HG03565 (cell line): ENCODE results near the gene BHLHA15.

Experiments
- ATAC-seq: cut with Tn5 transposase; IDR thresholded peaks from one replicate; pipeline ENCODE4 v1.9.1; 2021; ENCODE audit warnings: mild to moderate bottlenecking, moderate library complexity; ENCODE audit not compliant: unreplicated experiment

Gene BHLHA15

DNA sequence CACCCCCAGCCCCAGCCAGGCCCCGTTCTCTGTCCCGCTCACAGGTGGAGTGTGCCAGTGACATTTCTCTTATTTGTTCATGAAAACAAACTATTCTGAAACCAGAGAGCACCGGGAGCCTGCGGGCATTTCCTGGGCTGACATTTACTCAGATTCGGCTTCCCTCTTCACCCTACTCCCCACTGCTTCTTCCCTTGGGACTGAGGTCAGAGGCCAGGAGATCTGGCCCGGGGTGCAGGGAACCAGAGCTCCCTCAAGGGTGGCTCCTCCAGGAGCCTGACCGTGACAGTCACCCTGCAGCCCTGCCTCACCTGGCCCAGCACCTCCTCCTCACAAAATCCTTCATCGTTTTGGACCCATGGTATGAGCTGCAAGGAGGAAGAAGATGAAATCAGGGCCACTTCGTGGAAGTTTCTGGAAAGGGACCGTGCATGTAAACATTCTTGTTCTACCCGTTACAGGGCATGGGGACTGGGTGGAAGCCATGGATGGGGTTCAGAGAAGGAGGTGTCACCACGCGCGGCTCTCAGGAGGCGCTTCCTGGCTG lies 12.2 kb downstream of the BHLHA15 start:
- no peak for ATAC-seq

DNA sequence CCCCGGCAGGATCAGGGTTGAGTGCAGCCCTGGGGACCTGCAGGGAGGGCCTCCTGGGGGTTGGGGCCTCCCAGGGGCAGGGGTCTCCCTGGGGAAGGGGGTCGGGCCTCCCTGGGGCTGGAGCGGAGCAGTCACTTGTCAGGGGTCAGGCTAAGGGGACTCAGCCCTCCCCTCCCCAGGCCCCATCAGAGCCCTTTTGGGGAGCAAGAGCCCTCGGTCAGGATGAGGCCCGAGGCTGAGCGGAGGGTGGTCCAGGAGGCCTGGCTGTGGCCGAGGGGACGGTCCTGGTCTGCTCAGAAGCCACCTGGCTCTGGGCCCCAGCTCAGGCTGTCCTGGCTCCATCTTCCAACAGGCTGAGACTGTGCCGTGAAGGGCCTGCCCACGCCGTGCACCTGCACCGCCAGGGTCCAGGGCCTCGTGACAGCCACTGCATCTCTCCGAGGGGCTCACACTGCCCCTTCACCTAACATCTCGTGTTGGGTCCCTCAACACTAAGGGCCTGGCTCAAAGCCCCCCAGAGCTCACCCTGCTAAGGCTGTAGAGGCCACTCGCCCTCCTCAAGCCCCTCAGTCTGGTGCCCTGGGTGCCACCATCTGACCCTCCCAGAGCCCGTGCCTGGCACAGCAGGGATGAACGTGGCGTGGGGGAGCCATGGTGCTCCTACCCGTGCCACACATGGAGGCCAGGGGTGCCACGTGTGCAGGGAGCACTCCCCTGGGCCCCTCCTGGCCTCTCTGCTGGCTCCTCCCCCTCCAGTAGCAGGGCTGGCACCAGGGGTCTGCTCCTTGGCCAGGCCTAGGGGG lies 12.9 kb downstream of the BHLHA15 start:
- no peak for ATAC-seq

DNA sequence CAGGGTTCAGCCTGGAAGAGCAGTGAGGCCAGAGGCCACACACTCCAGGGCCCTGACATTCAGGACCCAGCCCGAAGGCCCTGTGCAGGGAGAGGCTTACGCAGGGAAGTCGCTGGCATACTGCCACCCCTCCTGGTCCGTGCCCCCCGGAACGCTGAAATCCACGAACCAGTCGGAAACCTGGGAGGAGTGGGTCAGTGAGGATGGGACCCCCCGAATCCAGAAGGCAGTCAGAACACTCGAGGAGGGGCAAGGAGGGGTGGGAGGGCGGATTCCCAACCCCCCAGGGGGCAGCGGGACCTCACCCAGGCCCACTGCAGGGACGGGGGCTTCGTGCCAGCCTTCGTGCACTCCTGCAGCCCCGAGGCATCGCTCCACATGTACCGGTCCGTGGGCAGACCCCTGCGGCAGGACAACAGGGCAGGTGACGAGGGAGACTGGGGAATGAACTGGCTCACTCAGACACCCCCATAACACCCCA lies 13.5 kb downstream of the BHLHA15 start:
- no peak for ATAC-seq

DNA sequence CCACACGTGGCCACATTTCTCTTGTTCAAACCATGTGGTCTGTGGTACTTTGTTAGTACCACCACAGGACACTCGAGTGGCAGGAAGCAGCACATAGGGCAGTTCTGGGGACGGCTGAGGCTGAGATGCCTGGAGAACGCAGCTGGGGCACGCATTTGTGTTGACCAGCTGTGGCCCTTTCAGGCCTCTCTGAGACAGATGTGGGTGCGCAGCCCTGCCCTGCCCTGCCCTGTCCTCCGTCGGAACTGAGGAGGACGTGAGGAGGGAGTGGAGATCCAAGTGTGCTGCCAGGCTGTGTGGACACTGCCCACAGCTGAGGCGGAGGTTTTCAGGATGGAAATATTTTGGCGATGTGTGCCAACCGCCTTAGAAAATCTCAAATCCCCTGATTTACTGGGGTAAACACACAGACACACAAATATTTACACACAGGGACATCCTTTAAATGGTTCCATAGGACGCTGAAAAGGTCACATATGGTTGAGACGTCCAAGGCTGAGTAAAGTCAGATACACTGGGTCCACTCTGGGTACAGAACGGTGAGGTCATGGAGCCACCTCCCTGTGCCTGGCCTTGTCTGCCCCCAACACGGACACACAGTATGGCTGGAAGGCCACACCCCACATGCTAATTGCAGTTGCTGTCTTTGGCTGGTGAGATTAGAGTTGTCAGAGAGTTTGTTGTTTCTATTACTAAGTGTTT lies 14.8 kb downstream of the BHLHA15 start:
- no peak for ATAC-seq

DNA sequence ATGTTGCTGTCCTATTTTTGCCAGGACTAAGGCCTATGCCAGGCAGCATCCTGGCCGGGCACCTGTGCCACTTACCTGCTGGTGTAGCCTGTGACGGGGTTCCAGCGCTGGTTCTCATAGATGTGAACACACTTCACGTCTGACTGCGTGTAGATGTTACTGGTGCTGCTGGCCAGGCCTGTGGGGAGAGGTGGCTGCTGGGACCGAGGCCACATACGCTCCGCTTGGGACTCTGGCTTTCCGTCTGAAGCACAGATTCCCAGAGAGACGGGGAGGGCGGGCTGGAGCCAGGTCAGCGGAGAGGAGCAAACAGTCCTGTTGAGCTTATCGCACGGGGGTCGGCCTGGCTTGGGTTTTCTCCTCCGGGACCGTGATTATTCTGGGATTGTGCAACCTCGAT lies 16.7 kb downstream of the BHLHA15 start:
- no peak for ATAC-seq

DNA sequence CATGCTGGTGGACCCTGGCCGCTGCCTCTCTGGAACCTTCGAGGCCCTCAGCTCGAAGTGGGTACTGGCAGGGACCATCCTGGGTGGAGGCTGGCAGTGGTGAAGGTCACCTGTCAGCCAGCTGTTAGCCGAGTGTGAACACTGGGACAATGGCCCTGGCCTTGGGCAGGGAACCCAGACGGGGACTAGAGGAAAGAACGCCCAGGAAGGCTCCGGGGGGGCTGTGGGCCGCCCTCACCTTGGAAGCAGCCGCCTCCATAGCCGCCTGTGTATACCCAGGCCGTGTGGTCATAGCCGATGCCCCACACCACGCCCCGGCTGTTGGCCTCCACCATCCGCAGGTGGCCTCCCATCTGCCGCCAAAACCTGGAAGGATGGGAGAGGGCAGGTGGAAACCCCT lies 17.6 kb downstream of the BHLHA15 start:
- ATAC-seq, result no peak

DNA sequence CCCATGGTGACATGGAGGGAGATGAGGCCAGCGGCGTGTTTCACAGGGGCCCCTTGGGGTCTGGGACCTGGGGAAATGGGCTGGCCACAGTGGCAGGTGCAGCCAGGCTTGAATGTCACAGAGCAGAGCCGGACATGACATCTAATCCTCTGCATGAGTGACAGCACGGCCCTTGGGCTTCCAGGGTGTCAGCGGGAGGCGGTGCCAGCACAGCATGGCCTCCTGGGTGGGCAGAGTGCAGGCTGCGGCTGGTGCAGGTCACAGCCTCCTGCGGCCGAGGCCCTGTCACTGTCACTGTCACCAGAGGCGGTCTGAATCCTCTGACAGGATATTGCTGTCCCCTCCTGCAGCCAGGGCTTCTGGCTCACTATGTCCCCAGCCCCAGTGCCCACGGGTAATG lies 18.2 kb downstream of the BHLHA15 start:
- ATAC-seq, result no peak

DNA sequence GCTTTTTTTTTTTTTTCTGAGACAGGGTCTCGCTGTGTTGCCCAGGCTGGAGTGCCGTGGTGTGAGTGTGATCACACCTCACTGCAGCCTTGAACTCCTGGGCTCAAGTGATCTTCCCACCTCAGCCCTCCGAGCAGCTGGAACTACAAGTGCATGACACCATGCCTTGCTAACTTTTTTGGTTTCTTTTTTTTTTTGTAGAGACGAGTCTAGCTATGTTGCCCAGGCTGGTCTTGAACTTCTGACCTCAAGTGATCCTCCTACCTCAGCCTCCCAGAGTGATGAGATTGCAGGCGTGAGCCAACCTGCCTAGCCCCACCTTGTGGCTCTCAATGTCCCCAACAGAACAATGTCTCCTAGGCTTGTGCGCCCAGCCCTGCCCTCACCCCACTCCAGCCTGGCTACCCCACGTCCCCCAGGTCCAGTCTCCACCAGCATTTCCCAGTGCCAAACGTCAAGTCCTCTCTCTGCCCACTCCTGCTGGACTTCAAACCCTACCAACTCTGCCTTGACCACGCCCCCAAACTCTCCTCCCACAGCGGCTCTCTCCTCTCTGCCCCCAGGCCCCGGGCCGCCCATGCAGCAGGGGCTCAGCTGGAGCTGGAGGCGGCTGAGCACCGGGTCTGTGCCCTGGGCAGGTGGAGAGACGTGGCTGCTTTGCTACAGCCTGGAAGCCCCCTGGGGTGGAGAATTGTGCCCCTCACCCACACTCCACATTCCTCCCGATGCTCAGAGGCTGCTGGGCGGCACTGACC lies 18.9 kb downstream of the BHLHA15 start:
- ATAC-seq, result no peak

DNA sequence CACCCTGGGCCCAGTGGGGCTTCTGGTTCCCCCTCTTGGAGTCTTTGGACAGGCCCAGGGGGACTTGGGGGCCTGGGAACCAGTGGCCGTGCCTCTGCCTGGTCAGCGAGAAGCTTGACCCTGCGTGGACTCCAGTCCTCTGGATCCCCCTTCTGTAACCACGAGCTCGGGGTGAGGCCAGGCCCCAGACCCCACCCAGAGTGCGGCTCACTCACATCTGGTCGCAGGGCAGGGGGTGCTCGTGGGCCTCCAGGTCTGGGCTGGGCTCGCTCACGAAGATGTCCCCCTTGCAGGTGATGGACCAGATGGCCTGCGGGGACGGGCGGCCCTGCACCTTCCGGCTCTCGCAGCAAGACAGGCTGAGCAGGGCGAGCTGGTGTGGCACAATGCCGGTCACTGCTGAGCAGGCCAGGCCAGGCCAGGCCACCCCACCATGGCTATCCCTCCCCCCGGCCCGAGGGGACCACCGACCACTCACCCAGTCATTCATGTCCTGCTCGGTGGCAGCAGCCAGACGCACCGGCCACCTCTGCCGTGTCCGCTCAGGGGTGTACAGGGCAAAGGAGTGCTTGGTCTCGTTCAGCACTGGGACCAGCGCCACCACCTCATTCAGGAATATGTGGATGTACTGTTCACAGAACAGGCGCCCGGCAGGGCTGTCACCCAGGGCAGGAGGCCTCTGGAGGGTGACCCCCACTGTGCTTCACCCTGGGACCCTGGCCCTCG lies 19.7 kb downstream of the BHLHA15 start:
- ATAC-seq, result no peak

DNA sequence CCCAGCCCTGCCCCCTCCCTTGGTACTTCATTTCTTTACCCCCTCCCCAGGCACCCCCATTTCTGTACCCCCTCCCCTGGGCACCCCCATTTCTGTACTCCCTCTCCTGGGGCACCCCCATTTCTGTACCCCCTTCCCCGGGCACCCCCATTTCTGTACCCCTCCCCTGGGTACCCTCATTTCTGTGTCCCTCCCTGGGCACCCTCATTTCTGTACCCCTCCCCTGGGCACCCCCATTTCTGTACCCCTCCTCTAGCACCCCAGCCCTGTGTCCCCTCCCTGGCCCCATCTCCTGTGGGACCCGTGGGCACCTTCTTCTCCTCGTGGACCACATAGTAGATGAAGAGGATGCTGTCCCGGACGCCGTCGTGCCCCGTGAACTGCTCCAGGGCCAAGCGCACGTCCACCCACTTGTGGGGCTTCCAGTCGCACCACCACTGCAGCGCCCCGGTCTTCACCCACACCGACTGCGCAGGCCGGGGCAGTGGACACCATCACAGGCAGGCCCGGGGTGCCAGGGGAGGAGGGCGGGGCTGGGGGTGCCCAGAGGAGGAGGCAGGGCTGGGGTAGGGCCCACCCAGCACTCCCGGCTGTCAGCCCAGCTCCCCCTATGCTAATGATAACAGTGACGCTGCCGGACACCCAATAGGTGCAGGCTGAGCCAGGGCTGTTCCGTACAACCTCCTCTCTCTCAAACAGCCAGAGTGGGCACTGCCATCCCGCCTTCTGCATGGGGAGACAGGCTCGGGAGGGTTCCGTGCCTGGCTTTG lies 20.4 kb downstream of the BHLHA15 start:
- no peak for ATAC-seq

DNA sequence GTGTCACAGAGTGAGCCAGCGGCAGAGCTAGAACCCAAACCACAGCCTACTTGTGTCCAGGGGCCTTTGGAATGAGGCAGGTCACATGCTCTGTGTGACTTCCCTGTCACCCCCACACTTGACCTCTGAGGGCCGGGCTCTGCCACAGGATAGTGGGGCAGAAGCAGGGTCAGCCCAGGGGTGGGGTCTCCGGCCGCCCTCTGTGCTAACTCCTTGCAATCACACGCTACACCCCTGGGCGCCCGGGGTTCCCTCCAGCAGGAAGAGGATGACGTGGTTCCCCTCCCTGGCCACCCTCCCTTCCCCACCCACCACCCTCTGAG lies 21.0 kb downstream of the BHLHA15 start:
- ATAC-seq, result no peak

DNA sequence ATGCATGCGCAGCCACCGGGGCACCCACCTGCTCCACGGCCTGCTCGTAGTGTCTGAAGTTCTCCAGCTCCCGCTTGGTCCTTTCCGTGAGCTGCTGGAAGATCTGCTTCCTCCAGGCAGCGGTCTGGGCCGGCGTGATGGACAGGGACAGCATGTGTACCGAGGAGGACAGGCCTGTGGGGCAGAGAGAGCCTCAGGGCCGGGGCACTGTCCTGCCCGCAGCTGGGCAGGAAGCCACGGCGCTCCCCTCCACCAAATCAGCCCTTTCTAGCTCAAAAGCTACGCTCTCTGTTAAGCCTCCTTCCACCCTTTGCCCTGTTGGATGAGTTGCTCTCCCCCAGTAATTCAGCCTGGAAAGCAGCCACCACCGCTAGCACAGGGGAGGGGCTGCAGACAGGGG lies 21.6 kb downstream of the BHLHA15 start:
- no peak for ATAC-seq

DNA sequence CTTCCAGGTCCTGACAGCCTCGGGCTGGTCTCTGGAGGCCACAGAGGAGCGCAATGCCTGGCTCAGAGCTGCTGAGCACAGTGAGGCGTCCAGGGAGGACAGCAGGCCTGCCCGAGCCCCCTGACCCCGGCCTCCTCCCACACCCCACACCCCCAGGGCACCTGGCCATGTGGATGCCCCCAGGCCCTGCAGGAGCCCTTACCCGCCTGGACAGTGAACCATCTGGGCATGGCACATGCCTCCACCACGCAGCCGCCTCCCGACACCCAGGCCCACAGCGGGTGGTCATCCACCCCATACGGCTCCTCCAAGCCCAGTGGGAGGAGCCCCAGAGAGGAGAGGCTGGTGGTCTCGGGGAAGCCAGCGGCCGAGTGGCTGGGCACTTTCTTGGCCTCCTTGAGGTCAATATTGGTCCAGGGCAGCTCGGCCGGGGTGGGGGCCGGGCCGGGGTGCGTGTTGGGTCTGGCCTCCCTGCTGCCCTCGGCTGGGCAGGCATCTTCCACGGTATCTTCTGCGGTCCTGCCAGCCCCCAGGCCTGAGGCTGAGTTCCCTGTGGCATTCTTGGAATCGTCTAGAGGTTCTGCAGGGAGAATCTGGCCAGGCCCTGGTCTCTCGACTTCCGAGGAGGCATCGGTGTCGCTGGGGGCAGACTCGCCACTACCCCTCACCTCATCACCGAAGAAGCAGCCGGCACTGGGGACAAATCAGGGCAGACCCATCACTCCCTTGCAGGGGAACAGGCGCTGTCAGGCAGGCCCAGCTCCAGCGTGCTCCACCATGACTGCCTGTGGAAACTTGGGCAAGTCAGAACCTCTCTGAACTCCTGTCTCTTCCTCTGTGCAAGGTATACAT lies 22.2 kb downstream of the BHLHA15 start:
- ATAC-seq, result no peak

DNA sequence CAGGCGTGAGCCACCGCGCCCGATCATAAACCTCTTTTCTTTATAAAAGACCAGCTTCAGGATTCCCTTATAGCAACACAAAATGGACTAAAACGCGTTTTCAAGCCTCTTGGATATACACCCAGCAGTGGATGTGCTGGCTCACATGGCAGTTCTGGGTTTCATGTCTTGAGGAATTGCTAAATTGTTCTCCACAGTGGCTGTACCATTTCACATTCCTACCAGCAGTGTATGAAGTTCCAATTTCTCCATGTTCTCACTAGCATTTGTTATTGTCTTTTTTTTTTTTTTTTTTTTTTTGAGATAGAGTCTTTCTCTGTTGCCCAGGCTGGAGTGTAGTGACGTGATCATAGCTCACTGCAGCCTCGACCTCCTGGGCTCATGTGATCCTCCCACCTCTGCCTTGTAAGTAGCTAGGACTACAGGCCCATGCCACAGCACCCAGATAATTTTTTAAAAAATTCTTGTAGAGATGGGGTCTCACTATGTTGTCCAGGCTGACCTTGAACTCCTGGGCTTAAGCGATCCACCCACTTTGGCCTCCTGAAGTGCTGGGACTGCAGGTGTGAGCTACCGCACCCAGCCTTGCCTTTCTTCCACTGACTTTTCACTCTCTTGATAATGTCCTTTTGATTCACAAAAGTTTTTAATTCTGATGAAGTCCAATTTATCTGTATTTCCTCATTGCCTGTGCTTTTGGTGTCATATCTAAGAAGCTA lies 23.3 kb downstream of the BHLHA15 start:
- no peak for ATAC-seq

DNA sequence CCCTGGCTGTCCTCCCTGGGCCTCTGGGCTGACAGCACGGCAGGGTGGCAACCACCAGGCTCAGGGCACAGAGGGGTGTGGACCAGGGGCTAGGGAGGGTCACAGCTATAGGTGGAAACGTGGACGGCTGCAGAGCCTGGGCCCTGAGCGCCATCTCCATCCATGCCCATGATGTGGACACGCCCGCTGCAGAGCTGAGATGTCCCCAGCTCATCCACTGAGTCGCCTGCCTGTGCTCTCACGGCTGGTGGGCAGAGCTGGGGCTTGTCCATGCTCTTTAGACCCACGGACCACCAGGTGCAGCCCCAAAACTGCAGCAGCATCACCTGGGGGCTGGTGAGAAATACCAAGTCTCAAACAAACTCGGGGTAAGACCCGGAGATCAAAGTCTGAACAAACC lies 24.7 kb downstream of the BHLHA15 start:
- no peak for ATAC-seq

DNA sequence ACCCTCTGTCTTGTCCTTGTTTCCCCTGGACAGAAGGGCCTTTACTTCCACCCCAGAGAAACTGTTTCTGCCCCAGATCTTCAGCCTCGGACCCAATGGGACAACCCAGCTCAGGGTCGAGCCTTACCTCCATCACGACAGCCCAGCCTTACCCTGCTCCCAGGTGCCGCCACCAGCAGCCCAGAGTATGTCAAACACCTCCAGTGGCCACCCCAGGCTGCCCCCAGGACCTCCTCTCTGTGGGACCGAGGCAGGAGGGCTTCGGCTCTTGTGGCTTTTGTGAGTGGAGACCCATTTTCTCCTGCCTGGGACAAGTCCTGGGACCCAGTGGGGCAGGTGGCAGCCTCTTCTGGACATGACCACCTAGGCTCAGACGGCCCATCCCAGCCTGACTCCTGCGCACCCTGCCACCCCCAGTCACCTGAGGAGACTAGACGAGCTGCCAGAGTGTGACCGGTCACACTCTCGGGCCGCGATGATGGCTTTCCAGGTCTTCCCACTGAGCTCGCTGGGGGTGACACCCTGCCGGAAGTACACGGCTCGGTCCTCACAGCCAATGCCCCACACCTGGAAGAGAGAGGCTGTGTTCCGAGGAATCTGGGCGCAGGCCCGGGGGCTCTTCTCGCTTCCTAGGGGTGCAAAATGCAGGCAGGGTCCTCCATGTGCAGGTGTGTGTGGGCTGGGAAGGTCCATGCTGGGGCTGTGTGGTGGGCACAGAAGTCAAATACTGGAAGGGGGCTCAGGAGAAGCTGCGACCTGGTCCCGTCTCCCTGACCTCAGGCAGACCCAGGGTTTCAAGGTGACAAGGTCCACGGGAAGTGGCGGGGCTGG lies 25.3 kb downstream of the BHLHA15 start:
- no peak for ATAC-seq

DNA sequence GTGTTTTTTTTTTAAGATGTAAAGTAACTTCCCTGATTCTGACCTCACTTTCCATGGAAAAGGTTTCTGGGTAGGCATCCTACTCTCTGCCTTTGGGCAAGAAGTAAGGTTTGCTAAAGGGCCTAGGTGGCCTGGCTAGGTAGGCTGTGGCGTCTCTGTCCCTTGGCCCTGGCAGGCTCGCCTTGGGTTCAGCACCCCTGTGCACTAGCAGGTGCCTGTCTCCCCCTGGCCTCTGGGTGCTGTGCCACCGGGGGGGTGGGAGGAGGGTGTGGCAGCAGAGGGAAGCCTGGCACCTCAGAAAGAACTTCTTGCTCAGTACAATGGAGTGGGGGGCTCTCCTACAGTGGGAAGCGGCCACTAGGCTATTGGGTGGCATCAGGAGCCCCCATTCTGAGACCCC lies 26.8 kb downstream of the BHLHA15 start:
- no peak for ATAC-seq

DNA sequence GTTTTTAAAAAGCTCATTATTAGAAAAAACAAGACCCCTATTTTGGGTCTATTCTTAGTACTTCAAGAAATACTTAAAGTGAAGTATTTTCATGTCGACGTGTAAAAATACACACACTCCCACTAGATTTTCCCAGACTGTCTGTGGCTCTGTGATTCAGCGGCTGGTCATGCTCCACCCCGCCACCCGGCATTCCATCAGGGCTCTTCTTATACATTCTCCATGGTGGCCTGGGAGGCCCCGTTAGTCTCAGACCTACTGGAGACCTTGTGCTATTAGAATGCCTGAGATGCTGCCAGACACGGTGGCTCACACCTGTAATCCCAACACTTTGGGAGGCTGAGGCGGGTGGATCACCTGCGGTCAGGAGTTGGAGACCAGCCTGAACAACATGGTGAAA lies 27.7 kb downstream of the BHLHA15 start:
- no peak for ATAC-seq
